Activated naive CD8-positive, alpha-beta T cell treated with anti-CD3 and anti-CD28 coated beads, Interleukin-2, amount 50 U/mL, for 16 hours (primary cell): ENCODE data around the gene CCDC63.
"Not testable (repeated sequence)": the region's sequence is repeated elsewhere in the genome, so short reads cannot be mapped to it uniquely, and the experiment has no call there.

Experiments used
- DNase-seq: peaks from one replicate; pipeline ENCODE4 v3.0.0-alpha.2; 2020; ENCODE audit warnings: low read depth, low spot score

The CCDC63 gene

DNA sequence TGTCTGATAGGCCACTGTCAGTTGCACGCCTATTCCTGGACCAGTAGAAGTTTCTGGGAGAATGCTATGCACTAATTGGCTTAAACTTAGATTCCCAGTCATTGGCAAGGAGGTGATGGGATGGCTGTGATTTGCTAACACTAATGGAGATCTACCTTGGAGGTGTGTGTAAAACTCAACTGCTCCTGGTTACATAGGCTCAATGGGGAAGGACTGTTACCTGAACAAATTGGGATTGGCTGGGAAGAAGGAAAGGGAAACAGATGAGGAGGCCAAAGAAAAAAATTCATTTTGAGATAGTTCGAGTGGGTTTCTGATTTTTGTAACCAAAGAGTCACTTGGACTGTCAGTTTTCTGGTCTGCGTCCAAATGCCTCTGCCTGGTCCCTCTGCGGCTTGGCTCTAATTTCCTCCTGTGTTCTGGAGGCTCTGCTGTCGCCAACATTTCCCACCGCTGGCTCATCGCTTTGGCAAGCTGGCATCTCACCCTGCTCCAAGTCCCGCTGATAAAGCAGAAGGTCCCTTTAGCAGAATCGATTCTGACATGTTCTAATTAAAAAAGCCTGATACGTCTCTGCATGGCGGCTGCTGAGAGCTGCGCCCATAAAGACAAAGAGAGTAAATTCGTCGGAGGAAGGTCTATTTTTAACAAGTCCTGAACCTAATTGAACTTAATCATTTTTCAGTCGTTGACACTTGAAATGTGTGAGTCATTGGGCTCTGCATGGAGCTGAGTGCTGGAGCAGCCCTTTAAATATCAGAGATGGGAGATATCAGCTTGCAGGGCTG, 2.0 kb upstream of the CCDC63 start:
- no peak for DNase-seq

- no peak for DNase-seq
Measured at GRCh38 chr12:110845339-110845682, 1.5 kb upstream of the CCDC63 start.

DNA sequence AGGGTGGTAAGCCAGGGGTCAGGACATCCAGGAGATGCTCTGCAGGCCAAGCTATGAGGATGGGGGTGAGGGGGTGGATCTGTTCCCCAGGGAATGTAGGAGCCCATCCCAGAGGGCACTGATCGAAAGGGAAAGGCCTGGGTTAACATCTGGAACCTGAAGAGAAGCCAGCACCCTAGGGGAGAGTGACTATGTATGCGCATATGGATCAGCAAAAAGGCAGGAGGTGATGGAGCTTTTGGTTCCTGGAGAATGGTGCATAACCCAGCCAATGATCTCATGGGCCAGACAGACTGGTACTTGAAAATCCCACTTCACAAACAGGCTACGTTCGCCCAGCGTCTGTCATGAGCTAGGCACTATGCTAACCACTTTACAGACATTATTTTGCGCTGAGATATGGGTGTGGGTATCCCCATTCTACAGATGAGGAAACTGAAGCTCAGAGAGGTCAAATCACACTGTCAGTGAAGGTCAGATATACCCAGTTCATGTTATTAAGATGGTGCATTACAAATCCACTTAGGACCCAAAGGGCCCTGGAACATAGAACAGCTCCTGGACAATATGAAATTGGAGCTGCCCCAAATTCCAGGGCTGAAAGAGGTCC, 1.6 kb downstream of the CCDC63 start:
- no peak for DNase-seq

DNA sequence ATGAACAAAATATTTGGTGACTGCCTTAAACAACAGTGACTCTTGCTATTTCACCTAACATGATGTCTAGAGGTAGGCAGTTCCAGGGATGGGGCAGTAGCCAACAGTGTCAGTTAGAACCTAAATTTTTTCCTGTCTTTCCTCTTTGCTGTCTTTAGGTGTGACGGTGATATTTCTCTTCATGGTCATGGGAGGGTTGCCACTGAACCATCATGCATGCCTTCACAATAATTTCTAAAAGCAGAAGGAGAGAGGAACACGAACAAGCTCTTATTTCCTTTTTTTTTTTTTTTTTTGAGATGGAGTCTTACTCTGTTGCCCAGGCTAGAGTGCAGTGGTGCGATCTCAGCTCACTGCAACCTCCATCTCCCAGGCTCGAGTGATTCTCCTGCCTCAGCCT, 2.4 kb downstream of the CCDC63 start:
- DNase-seq = no peak

- DNase-seq = no peak
Measured at GRCh38 chr12:110849748-110850403, 3.1 kb downstream of the CCDC63 start.

GRCh38 chr12:110850762-110851161, 4.0 kb downstream of the CCDC63 start:
- no peak for DNase-seq

DNA sequence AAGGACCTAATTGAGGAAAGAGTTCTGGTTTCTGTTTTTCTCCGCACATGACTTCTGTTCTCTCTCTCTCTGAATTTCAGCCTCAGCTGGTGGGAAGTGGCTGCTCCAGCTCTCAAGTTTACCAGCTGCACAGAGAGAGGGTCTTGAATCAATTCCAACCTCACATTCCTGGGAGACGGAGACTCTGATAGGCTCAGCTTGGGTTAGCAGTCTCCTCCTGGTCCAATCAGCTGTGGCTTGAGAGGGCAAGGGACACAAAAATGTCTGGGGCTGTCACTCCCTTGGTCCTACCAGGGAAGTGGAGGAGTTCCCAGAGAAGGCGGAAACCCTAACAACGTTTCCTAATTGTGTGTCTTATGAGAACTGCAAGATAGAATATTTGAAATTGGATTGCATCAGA, 7.0 kb downstream of the CCDC63 start:
- no peak for DNase-seq

DNA sequence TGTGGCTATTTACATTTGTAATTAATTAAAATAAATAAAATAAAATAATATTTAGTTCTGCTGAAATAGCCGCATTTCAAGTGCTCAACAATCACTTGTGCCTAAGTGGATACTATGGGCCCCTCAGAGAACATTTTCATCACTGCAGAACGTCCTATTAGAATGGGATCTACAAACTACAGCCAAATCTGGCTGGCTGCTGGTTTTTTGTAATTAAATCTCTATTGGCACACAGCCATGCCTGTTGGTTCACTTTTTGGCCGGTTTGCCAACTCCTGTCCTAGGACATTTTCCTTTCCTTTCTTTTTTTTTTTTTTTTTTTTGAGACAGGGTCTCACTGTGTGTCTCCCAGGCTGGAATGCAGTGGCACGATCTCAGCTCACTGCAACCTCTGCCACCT, 9.8 kb downstream of the CCDC63 start:
- DNase-seq = no peak

DNA sequence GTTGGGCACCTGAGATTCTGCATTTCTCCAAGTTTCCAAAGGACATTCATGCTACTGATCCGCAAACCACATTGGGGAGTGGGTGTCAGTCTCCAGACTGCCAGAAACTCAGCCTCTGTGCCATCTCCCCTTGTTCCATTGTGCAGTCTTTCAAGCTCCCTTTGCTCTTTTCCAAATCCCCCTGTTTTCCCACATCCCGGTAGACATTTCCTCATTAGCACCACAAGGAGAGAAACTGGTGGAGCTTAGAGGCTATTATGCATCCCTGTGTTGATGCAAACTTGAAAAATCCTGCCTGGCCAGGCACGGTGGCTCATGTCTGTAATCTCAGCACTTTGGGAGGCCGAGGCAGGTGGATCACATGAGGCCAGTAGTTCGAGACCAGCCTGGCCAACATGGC, 10.7 kb downstream of the CCDC63 start:
- no peak for DNase-seq

DNA sequence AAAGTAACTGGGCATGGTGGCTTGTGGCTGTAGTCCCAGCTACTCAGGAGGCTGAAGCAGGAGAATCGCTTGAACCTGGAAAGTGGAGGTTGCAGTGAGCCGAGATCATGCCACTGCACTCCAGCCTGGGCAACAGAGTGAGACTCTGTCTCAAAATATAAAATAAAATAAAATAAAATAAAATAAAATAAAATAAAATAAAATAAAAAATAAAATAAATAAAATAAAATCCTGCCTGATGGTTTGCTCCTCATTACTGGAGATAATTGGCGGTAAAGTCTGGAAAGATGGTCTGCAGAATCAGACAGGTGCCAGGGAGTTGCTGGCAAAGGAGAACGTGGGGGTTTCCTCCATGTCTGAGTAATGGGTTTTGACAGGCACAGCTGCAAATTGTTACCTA, 11.2 kb downstream of the CCDC63 start:
- DNase-seq = not testable (repeated sequence)

DNA sequence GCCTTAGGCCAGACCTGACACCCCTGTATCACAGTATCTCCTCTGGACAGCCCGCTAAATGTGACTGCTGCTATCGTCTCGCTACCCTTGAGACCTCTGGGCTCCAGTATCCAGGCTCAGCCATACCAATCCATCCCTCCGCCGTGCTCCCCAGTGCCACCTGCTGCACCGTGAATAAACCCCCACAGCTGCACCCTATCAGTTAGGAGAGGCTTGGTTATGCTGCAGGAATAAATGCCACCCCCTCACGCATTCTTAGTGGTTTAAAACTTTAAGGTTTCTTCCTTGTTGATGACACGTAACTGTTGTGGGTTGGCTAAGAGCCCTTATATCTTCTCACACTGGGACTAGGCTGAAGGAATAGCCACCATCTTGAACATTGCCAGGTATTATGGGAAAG, 12.1 kb downstream of the CCDC63 start:
- no peak for DNase-seq

DNA sequence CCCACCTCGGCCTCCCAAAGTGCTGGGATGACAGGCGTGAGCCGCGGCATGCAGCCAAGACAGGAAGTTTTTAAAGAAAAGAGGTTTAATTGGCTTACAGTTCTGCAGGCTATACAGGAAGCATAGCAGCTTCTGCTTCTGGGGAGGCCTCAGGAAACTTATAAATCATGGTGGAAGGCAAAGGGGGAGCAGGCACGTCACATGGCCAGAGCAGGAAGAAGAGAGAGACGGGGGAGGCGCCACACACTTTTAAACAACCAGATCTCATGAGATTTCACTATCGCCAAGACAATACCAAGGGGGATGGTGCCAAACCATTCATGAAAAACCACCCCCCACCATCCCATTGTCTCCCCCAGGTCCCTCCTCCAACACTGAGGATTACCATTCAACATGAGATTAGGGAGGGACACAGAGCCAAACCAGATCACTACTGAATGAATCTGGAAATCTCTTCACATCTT, 14.1 kb downstream of the CCDC63 start:
- DNase-seq = no peak

- DNase-seq = no peak
Measured at GRCh38 chr12:110861729-110862128, 14.9 kb downstream of the CCDC63 start.

DNA sequence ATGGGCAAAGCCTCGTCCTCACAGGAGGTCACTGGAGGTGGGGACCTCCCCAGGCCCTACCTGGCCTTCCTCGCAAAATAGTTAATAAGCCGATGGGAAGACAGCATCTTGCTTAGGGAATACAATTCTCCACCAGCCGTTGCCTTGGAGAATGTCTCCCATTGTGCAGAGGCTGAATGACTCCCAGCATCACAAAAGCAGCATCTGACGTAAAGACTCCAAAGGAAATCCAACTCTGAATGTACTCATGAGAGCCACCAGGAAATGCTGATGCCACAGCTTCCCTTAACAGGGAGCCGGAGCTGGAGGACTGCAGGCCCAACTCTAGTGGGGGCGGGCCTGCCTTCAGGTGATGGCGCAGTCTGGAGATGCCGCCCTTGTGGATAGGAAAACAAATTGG, 15.5 kb downstream of the CCDC63 start:
- no peak for DNase-seq

GRCh38 chr12:110863161-110863560, 16.4 kb downstream of the CCDC63 start:
- DNase-seq = no peak

- DNase-seq = no peak
Measured at GRCh38 chr12:110865521-110865920, 18.7 kb downstream of the CCDC63 start.

- no peak for DNase-seq
Measured at GRCh38 chr12:110869026-110869425, 22.2 kb downstream of the CCDC63 start.

GRCh38 chr12:110869803-110870202, 23.0 kb downstream of the CCDC63 start:
- no peak for DNase-seq

GRCh38 chr12:110872100-110872499, 25.3 kb downstream of the CCDC63 start:
- DNase-seq = no peak

GRCh38 chr12:110874351-110874750, 27.6 kb downstream of the CCDC63 start:
- no peak for DNase-seq

- DNase-seq = no peak
Measured at GRCh38 chr12:110874781-110875180, 28.0 kb downstream of the CCDC63 start.

DNA sequence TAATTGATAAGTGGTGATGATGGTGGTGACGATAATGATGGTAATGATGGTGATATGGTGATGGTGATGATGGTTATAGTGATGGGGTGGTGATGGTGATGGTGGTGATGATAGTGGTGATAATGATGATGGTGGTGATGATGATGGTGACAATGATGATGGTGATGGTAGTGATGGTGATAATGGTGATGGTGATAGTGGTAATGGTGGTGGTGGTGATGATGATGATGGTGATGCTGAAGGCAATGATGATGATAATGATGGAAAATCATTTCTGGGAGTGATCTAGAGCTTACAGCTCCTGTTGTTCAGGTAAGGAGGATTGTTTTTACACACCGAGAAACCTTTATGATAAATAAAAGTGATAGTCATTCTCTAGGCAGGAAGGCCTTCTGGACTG, 33.9 kb downstream of the CCDC63 start:
- DNase-seq = no peak

DNA sequence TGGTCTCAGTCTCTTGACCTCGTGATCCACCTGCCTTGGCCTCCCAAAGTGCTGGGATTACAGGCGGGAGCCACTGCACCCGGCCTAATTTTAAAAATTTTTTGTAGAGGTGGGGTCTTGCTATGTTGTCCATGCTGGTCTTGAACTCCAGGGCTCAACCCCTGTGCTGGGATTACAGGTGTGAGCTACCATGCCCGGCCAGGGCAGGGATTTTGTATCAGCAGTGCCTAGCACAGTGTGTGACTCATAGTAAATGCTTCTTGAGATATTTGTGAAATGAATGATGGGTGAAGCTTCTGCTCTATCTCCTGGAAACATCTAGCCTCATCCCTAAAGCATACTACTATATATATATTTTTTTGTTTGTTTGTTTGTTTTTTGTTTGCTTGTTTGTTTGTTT, 36.5 kb downstream of the CCDC63 start:
- DNase-seq = no peak
